ENCODE measurements around the gene GOLGA7B. TPM values are rescaled to one million over a fixed set of nuclear protein-coding genes. Genes with fewer than 3 reads are reported as not detected.

Gene GOLGA7B
- total RNA-seq, 2 donors from 2014 or later: 0.18 to 0.27 TPM

DNA sequence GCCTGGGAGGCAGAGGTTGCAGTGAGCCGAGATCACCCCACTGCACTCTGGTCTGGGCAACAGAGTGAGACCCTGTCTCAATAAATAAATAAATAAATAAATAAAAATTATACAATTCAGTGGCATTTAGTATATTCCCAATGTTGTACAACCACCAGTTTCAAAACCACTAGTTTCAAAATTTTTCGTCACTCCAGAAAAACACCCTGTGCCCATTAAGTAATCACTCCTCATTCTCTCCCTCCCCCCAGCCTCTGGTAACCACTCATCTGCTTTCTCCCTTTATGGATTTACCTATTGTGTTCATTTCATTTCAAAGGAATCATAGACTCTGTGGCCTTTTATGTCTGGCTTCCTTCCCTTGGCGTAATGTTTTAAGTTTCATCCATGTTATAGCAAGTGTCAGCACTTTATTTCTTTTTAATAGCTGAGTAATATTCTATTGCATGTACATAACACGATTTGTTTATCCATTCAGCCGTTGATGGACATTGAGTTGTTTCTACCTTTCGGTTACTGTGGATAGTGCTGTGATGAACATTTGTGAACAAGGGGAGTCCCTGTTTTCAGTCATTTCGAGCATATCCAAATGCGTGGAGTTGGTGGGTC lies 29.4 kb upstream of the GOLGA7B start:
- no peaks in the 10 kb centered on the region for H3K36me3 ChIP-seq (ENCODE audit: control insufficient read depth, insufficient read depth, low read length)
- H3K4me3 ChIP-seq (ENCODE audit: low read length): no peak overlapping the region
- peaks cover 11% of the 10 kb centered on the region for H3K4me1 Mint-ChIP-seq
- 97% methylated on average over 6 to 7 of the region's 8 CpGs for WGBS, 2 experiments (ENCODE audit: insufficient coverage in 1 of 2, insufficient read length in 1 of 2)
- H3K9ac ChIP-seq (ENCODE audit: extremely low read depth, low read length, poor library complexity, severe bottlenecking): no peak overlapping the region
- H3K9me3 ChIP-seq (ENCODE audit: control insufficient read depth, low read length): no peaks in the 10 kb centered on the region
- H3K4me3 Mint-ChIP-seq: no peak overlapping the region
- H3K9me3 Mint-ChIP-seq: no peaks in the 10 kb centered on the region
- DNase-seq: no peak
- H3K36me3 Mint-ChIP-seq (ENCODE audit: low read depth): no peaks in the 10 kb centered on the region
- peaks cover 8% of the 10 kb centered on the region for H3K4me1 ChIP-seq (ENCODE audit: control insufficient read depth, insufficient read depth, low read length)
- no peak overlapping the region for H3K27ac ChIP-seq (ENCODE audit: low read depth, low read length)
- no peaks in the 10 kb centered on the region for H3K27me3 ChIP-seq (ENCODE audit: control insufficient read depth, insufficient read depth, low read length, poor library complexity, severe bottlenecking)
- no peak overlapping the region for H3K27ac Mint-ChIP-seq
- TF ChIP-seq, protein P1, sequence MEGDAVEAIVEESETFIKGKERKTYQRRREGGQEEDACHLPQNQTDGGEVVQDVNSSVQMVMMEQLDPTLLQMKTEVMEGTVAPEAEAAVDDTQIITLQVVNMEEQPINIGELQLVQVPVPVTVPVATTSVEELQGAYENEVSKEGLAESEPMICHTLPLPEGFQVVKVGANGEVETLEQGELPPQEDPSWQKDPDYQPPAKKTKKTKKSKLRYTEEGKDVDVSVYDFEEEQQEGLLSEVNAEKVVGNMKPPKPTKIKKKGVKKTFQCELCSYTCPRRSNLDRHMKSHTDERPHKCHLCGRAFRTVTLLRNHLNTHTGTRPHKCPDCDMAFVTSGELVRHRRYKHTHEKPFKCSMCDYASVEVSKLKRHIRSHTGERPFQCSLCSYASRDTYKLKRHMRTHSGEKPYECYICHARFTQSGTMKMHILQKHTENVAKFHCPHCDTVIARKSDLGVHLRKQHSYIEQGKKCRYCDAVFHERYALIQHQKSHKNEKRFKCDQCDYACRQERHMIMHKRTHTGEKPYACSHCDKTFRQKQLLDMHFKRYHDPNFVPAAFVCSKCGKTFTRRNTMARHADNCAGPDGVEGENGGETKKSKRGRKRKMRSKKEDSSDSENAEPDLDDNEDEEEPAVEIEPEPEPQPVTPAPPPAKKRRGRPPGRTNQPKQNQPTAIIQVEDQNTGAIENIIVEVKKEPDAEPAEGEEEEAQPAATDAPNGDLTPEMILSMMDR (conservative IDR thresholded peaks at IDR 0.05): no peak
- no peaks in the 10 kb centered on the region for H3K27me3 Mint-ChIP-seq (ENCODE audit: insufficient read depth)

DNA sequence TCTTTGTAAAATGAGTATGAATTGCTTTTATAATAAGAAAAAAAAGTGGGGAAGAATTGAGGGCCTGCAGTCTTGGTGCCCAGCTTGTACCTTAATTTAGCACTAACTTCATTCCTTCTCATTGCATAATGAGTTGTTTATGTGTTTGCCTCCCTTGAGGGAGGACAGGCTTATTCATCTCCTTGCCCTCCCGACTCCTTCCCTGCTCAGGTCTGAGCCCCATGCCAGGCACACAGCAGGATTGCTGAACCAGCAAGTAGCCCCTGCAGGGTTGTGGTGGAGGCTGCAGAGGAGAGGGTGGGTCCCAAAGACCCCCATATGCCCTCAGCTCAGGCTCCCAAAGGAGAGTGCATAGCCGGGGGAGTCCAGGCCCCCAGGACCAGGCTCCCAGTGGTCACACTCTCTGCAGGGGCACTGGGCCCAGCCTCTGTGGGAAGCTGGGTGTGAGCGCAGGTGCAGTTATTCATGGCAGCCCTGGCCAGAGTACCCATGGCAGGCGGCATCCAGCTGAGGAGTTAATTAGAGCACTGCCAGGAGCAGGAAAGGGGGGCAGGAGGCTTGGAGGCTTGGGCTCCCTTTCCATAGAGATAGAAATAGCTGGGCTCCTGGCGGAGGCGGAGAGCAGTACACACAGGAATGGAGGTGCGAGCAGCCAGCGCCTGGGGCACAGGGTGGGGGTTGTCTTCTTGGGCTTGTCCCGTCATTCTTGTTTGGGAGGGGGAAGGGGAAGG lies 28.2 kb upstream of the GOLGA7B start:
- TF ChIP-seq, protein P1 (conservative IDR thresholded peaks at IDR 0.05): no peak
- Histone ChIP-seq H3K4me1 (ENCODE audit: control insufficient read depth, insufficient read depth, low read length) (peaks cover 8% of the 10 kb centered on the region), H3K27me3 (ENCODE audit: control insufficient read depth, insufficient read depth, low read length, poor library complexity, severe bottlenecking) (no peaks in the 10 kb centered on the region), H3K27ac (ENCODE audit: low read depth, low read length) (no peak overlapping the region), H3K36me3 (ENCODE audit: control insufficient read depth, insufficient read depth, low read length) (no peaks in the 10 kb centered on the region), H3K9me3 (ENCODE audit: control insufficient read depth, low read length) (no peaks in the 10 kb centered on the region), H3K4me3 (ENCODE audit: low read length) (no peak overlapping the region), H3K9ac (ENCODE audit: extremely low read depth, low read length, poor library complexity, severe bottlenecking) (no peak overlapping the region)
- H3K36me3 Mint-ChIP-seq (ENCODE audit: low read depth): no peaks in the 10 kb centered on the region
- peaks cover 11% of the 10 kb centered on the region for H3K4me1 Mint-ChIP-seq
- WGBS, 2 experiments (ENCODE audit: insufficient coverage in 1 of 2, insufficient read length in 1 of 2): 51 to 58% methylated on average over 4 to 9 of the region's 9 CpGs
- DNase-seq: peak; percentile 79
- H3K4me3 Mint-ChIP-seq: no peak overlapping the region
- no peak overlapping the region for H3K27ac Mint-ChIP-seq
- H3K9me3 Mint-ChIP-seq: no peaks in the 10 kb centered on the region
- no peaks in the 10 kb centered on the region for H3K27me3 Mint-ChIP-seq (ENCODE audit: insufficient read depth)

DNA sequence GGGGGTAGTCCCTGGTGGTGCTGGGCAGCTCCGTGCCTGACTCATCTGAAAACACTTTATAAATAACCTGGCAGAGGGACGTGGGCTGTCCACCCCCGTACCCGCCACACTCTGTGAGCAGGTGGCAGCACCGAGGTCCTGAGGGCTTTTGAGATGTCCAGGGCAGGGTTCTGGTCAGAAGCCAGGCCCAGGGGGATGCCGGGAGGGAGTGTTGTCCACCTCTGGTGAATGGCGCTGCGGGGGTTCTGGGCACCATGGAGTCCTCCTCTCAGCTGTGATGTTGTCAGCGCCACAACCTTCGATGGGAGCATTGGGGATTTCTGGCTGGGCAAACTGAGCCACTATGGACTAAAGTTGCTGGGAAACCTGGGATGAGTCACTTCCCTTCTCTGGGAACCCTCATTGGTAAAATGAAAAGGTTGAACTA lies 27.4 kb upstream of the GOLGA7B start:
- Histone ChIP-seq H3K4me3 (ENCODE audit: low read length) (no peak overlapping the region), H3K27ac (ENCODE audit: low read depth, low read length) (no peak overlapping the region), H3K27me3 (ENCODE audit: control insufficient read depth, insufficient read depth, low read length, poor library complexity, severe bottlenecking) (no peaks in the 10 kb centered on the region), H3K9ac (ENCODE audit: extremely low read depth, low read length, poor library complexity, severe bottlenecking) (no peak overlapping the region), H3K9me3 (ENCODE audit: control insufficient read depth, low read length) (no peaks in the 10 kb centered on the region), H3K4me1 (ENCODE audit: control insufficient read depth, insufficient read depth, low read length) (peaks cover 8% of the 10 kb centered on the region), H3K36me3 (ENCODE audit: control insufficient read depth, insufficient read depth, low read length) (no peaks in the 10 kb centered on the region)
- 77 to 84% methylated on average over 6 to 10 of the region's 10 CpGs for WGBS, 2 experiments (ENCODE audit: insufficient coverage in 1 of 2, insufficient read length in 1 of 2)
- H3K4me3 Mint-ChIP-seq: no peak overlapping the region
- DNase-seq: no peak
- no peaks in the 10 kb centered on the region for H3K9me3 Mint-ChIP-seq
- H3K36me3 Mint-ChIP-seq (ENCODE audit: low read depth): no peaks in the 10 kb centered on the region
- TF ChIP-seq, protein P1 (conservative IDR thresholded peaks at IDR 0.05): no peak
- H3K27ac Mint-ChIP-seq: no peak overlapping the region
- peaks cover 11% of the 10 kb centered on the region for H3K4me1 Mint-ChIP-seq
- H3K27me3 Mint-ChIP-seq (ENCODE audit: insufficient read depth): no peaks in the 10 kb centered on the region

All from endodermal cell (in vitro differentiated cells).